WI38 (cell line): Measurements from ENCODE around the gene PNMT.
A peak's percentile ranks its signal among the peaks of the same experiment; 100 is the strongest.

Experiments used
- H3K4me3 ChIP-seq: 2 replicates; pipeline ENCODE4 v1.5.1; 2011; ENCODE audit warnings: low read depth, mild to moderate bottlenecking, control low read depth, low read length
- CTCF ChIP-seq: IDR thresholded peaks from 2 replicates; pipeline ENCODE4 v1.5.1; 2012; ENCODE audit warnings: low read depth, mild to moderate bottlenecking, control low read depth, low read length

PNMT gene

DNA sequence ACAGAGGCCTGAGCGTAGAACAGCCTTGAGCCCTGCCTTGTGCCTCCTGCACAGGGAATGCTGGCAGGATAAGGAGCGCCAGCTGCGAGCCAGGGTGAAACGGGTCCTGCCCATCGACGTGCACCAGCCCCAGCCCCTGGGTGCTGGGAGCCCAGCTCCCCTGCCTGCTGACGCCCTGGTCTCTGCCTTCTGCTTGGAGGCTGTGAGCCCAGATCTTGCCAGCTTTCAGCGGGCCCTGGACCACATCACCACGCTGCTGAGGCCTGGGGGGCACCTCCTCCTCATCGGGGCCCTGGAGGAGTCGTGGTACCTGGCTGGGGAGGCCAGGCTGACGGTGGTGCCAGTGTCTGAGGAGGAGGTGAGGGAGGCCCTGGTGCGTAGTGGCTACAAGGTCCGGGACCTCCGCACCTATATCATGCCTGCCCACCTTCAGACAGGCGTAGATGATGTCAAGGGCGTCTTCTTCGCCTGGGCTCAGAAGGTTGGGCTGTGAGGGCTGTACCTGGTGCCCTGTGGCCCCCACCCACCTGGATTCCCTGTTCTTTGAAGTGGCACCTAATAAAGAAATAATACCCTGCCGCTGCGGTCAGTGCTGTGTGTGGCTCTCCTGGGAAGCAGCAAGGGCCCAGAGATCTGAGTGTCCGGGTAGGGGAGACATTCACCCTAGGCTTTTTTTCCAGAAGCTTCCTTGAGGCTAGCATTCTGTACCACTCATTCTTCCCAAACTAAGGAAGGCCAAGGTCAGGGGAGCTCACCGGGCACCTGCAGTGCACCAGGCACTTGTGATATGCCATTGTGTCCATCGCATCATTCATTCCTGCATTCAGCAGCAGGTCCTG lies 1.9 kb downstream of the PNMT start:
- TF ChIP-seq CTCF, result no peak
- no peak overlapping the region for H3K4me3 ChIP-seq

DNA sequence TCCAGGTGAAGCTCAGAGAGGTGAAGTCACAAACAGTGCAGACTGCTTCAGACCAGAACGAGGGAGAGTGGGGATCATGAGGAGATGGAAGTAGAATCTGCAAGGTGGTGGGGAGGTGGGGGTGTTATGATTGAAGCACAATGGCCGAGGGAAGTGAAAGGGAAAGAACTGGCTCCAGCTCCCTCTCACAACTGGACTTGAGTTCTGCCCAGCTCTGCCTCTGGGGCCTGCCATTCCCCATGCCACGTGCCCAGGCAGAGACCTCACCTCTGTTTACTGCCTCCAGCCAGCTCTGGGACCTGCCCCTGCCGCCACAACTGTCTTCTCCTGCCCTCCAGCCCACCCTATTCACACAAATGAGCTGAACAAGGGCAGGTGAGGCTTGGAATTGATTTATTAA lies 2.5 kb downstream of the PNMT start:
- TF ChIP-seq CTCF, result no peak
- H3K4me3 ChIP-seq, result no peak overlapping the region

- H3K4me3 ChIP-seq, result no peak overlapping the region
- peak; percentile 70 for TF ChIP-seq CTCF
Measured at GRCh38 chr17:39671651-39672521, 3.6 kb downstream of the PNMT start.

DNA sequence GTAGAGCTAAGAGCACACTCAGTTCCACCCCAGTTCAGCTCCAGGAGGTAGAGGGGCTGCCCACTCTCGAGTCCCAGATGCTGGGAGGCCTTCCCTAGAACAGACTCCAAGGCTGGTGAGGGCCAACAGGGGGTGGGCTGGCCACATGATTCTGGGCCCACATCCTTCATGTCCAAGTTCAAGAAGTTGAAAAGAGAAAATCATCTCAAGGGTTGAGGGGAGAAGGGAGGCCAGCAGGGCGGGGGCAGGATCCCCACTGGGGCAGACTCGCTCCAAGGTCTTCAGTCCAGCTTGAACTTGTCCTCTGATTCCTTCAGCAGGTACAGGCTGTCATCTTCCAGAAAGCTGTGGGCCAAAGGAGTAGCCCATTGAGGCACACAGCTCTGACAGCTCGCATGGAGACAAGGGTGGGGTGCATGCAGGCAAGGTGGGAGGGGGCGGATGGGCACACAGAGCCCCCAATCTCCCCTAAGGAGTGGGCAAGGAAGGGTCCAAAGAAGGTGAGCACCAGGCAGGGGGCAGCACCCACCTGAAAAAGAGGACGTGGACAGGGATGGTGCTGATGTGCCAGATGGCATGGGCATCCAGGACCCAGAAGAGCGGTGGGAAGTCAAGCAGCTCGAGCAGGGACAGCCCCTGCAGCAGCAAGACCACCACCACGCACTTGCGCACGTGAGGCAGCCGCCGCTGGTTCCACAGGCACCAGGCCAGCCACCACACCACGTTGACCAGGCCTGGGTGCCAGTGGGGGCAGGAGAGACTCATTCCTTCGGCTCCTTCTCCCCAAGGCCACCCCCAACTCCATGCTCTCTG lies 4.5 kb downstream of the PNMT start:
- no peak; the same call in 1 of the 2 replicates for TF ChIP-seq CTCF
- no peak overlapping the region for H3K4me3 ChIP-seq

DNA sequence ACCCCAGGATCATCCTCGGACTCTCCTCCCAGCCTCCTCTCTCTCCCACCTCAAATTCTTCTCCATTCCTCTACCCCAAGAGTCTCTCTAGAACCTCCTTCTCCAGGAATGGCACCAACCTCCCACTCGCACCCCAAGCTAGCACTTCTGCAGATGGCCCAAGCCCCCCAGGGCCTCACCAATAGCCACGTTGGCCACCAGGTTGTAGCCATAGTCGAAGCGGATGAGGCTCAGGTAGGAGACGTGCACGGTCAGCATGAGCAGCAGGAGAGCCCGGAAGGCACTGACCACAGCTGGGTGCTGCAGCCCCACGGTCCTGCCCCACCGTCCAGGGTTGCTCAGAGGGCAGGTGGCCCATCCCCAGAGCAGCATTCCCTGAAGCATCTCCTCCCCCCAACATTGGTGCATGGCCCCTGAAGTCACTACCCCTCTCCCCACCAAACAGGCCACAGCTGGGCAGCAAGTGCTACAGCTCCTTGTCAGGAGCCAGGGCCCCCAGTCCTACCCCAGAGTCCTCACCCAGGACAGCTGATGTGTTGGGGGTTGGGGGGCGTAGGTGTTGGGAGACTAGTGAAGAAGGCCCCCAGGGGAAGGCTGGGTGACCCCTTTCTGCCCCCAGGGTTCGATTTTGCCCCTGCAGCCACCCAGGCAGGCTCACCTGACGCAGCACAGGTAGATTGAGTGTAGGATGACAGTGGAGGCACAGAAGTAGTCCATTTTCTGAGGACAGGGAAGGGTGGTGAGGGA lies 5.3 kb downstream of the PNMT start:
- TF ChIP-seq CTCF, result no peak
- H3K4me3 ChIP-seq, result no peak overlapping the region

DNA sequence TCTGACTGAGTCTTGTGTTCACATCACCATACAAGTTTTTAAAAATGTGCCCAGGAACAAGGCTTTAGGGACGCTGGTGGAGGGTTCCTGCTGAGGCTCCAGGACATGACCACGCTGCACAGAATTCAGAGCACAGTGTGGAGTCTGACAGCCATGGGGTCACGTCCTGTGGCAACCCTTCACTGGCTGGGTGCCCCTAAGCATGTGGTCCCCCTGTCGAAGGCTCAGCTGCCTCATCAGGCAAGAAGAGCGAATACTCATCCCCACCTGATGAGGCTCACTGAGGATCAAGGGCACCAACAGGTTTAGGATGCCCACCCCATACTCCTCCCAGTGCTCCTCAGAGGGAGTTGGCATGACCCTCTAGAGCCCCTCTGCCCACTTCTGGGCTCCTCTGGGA lies 5.9 kb downstream of the PNMT start:
- no peak overlapping the region for H3K4me3 ChIP-seq
- no peak for TF ChIP-seq CTCF
